ENCODE data around the gene TRAK2. TPM values are rescaled to one million over a fixed set of nuclear protein-coding genes. Genes with fewer than 3 reads are reported as not detected.
A peak's percentile ranks its signal among the peaks of the same experiment; 100 is the strongest.

Gene TRAK2
- total and polyA plus RNA-seq, 10 donors, result 7.1 to 63.0 (median 37.7) TPM

- H3K27me3 ChIP-seq (replicated peaks in 1 of 7), result no peaks in the 10 kb centered on the region
- intact Hi-C loops (cut with DNase I; ENCODE audit: low total_unique reads), result no loop called here
- TF ChIP-seq POLR2AphosphoS5 (IDR thresholded peaks at IDR 0.05) (no peak), POLR2A (IDR thresholded peaks at IDR 0.05) (no peak), CTCF (IDR thresholded peaks at IDR 0.05 in 8 of 11, conservative IDR thresholded peaks at IDR 0.05 in 3 of 11) (no peak)
Measured at GRCh38 chr2:201366146-201366545, 85.1 kb downstream of the TRAK2 start.

GRCh38 chr2:201363857-201364560 is 87.2 kb downstream of the TRAK2 start:
- H3K27me3 ChIP-seq (replicated peaks in 1 of 7), result no peaks in the 10 kb centered on the region
- TF ChIP-seq POLR2AphosphoS5 (IDR thresholded peaks at IDR 0.05) (no peak), CTCF (IDR thresholded peaks at IDR 0.05 in 8 of 11, conservative IDR thresholded peaks at IDR 0.05 in 3 of 11) (peak; percentile 72 to 90 (median 83)), POLR2A (IDR thresholded peaks at IDR 0.05) (no peak)
- DNase-seq, result no peak
- H3K9me3 ChIP-seq, result peaks cover 0 to 31% (median 23%) of the 10 kb centered on the region in 8 donors
- 84 to 92% (median 90%) methylated on average over 2 of the region's 2 CpGs for WGBS, 5 donors
- peaks cover 0 to 5% (median 0%) of the 10 kb centered on the region in 6 donors for H3K4me1 ChIP-seq
- peaks cover 0 to 46% (median 1%) of the 10 kb centered on the region in 6 donors for H3K36me3 ChIP-seq
- no peak overlapping the region for H3K4me3 ChIP-seq
- no peak overlapping the region for H3K27ac ChIP-seq
- intact Hi-C loops (cut with DNase I; ENCODE audit: low total_unique reads), result loop anchor here (5.0 kb wide), 1 partner anchor 122 kb away; no protein-coding TSS in a partner anchor

More at GRCh38 chr2:201366146-201366545, 85.1 kb downstream of the TRAK2 start:
- peaks cover 0 to 31% (median 23%) of the 10 kb centered on the region in 8 donors for H3K9me3 ChIP-seq
- H3K27ac ChIP-seq, result no peak overlapping the region
- no peak overlapping the region for H3K4me3 ChIP-seq
- no peak for DNase-seq
- H3K36me3 ChIP-seq, result peaks cover 0 to 46% (median 4%) of the 10 kb centered on the region in 6 donors
- H3K4me1 ChIP-seq, result peaks cover 0 to 5% (median 0%) of the 10 kb centered on the region in 6 donors

- DNase-seq, result no peak
- H3K27ac ChIP-seq, result no peak overlapping the region
- no peak overlapping the region for H3K4me3 ChIP-seq
- H3K4me1 ChIP-seq, result peaks cover 0 to 5% (median 0%) of the 10 kb centered on the region in 6 donors
- peaks cover 0 to 49% (median 0%) of the 10 kb centered on the region in 6 donors for H3K36me3 ChIP-seq
- intact Hi-C loops (cut with DNase I; ENCODE audit: low total_unique reads), result loop anchor here (5.0 kb wide), 1 partner anchor 120 kb away; no protein-coding TSS in a partner anchor
- H3K27me3 ChIP-seq (replicated peaks in 1 of 7), result no peaks in the 10 kb centered on the region
- 86 to 100% (median 95%) methylated on average over 2 of the region's 2 CpGs for WGBS, 5 donors
- H3K9me3 ChIP-seq, result peaks cover 0 to 17% (median 11%) of the 10 kb centered on the region in 8 donors
- TF ChIP-seq CTCF (IDR thresholded peaks at IDR 0.05 in 8 of 11, conservative IDR thresholded peaks at IDR 0.05 in 3 of 11), result no peak
- TF ChIP-seq POLR2AphosphoS5 (IDR thresholded peaks at IDR 0.05), result no peak
Measured at GRCh38 chr2:201362396-201362795, 88.9 kb downstream of the TRAK2 start.

- peaks cover 0 to 8% (median 2%) of the 10 kb centered on the region in 8 donors for H3K9me3 ChIP-seq
- no peak overlapping the region for H3K27ac ChIP-seq
- no peaks in the 10 kb centered on the region for H3K27me3 ChIP-seq (replicated peaks in 1 of 7)
- intact Hi-C loops (cut with DNase I; ENCODE audit: low total_unique reads), result loop anchor here (5.0 kb wide), 1 partner anchor 119 kb away; no protein-coding TSS in a partner anchor
- H3K4me1 ChIP-seq, result peaks cover 0 to 5% (median 0%) of the 10 kb centered on the region in 6 donors
- peaks cover 0 to 49% (median 0%) of the 10 kb centered on the region in 6 donors for H3K36me3 ChIP-seq
- WGBS, 5 donors, result 86 to 94% (median 93%) methylated on average over 2 of the region's 2 CpGs
- H3K4me3 ChIP-seq, result no peak overlapping the region
- TF ChIP-seq POLR2AphosphoS5 (IDR thresholded peaks at IDR 0.05) (no peak), POLR2A (IDR thresholded peaks at IDR 0.05) (no peak), CTCF (IDR thresholded peaks at IDR 0.05 in 8 of 11, conservative IDR thresholded peaks at IDR 0.05 in 3 of 11) (no peak)
- no peak for DNase-seq
Measured at GRCh38 chr2:201361078-201361733, 90.1 kb downstream of the TRAK2 start.
